ENCODE data around the gene ENTPD2.

Gene ENTPD2

DNA sequence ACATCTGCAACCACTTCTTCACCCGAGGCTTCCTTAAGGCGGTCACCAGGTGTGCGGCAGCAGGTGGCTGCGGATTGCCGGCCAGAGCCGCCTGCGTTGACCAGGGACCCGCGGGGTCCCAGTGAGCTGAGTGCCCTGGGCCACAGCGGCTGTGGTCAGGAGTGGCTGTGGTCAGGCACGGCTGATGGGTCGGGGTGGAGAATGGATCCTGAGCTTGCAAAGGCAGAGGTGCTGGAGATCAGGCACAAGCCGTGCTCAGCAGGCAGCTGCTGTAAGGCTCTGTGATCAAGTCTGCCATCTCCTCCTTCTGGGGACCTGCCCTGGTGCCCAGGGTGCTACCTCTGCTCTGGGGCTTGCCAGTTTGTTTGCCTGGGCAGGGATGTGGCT, 25.5 kb upstream of the ENTPD2 start:
- no peak for DNase-seq (ENCODE audit: low spot score)

DNA sequence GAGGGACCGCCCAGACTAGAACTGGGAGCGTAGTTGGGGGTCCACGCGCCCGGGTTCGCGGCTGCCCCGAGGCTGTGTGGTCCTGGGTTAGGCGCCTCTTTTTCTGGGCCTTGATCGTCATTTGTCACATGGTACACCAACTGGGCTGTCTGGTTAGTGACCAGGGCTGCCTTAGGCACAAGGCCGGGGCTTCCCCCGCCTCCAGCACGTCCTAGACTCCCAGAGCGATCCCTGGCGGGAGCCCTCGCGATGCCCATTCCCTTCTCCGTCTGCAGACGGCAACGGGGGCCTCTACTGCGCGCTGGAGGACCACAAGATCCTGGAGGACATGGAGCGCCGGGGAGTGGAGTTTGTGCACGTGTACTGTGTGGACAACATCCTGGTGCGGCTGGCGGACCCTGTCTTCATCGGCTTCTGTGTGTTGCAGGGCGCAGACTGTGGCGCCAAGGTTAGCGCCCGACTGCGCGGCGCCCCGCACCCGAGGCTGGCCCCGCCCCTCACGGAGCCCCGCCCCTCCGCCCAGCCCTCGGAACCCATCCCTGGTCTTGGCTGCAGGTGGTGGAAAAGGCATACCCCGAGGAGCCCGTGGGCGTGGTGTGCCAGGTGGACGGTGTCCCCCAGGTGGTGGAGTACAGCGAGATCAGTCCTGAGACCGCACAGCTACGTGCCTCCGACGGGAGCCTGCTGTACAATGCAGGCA, 25.0 kb upstream of the ENTPD2 start:
- no peak for DNase-seq (ENCODE audit: low spot score)

DNA sequence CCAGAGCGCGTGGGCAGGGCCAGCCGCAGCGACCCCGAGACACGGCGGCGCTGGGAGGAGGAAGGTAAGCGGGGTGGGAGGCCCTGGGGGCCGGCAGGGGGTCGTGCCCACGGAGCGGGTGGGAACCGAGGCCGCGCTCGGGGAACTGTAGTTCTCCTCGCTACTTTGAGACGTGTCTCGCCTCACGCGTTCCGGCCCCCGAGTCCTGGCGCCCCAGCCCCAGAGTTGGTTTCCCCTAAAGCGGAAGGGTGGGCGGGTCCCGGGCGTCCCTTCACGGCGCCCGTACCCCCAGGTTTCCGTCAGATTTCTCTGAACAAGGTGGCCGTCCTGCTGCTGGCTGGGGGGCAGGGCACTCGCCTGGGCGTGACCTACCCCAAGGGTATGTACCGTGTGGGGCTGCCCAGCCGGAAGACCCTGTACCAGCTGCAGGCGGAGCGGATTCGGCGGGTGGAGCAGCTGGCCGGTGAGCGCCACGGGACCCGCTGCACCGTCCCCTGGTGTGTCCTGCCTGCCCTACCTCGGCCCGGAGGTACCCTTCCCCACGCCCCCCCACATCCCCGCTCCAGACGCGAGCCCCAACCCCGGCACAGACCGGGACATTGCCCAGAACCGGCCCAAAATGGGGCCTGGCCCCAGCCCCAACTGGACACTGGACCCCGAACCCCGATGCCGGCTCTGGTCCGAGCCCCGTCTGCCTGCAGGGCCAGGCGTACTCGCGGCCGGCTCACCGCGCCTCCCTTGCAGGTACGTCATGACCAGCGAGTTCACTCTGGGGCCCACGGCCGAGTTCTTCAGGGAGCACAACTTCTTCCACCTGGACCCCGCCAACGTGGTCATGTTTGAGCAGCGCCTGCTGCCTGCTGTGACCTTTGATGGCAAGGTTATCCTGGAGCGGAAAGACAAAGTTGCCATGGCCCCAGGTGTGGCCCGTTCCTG, 24.2 kb upstream of the ENTPD2 start:
- DNase-seq (ENCODE audit: low spot score), result no peak

DNA sequence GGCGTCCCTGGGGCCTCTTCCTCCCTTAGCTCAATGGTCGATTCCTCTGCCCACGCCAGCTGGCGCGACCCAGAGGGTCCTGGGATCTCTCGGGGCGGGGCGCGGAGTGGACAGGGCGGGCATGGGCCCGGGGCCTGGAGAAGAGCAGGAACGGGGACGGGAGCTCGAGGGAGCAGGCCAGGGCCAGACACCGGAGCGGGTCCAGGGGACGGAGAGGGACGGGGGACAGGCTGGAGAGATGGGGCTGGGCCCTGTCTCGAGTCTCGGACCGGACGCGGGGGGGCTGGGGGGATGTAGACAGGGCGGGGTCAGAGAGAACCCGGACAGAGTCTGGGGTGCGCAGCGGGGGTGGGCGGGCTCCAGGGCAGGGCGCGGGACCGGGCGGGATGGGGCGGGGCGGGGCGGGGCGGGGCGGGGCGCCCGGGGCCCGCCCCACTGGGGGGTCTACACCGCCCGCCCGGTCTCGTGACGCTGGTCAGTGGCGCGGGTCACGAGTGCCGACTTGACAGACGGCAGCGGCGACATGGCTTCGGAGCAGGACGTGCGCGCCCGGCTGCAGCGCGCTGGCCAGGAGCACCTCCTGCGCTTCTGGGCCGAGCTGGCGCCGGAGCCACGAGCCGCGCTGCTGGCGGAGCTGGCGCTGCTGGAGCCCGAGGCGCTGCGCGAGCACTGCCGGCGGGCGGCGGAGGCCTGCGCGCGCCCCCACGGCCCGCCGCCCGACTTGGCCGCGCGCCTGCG, 23.3 kb upstream of the ENTPD2 start, which contains the start of gene UAP1L1:
UAP1L1 (plus strand) TSS at position 508 of the 738 bp plus-strand sequence; CDS start at position 524, 16 bp downstream.
- peak; percentile 28 for DNase-seq (ENCODE audit: low spot score)

DNA sequence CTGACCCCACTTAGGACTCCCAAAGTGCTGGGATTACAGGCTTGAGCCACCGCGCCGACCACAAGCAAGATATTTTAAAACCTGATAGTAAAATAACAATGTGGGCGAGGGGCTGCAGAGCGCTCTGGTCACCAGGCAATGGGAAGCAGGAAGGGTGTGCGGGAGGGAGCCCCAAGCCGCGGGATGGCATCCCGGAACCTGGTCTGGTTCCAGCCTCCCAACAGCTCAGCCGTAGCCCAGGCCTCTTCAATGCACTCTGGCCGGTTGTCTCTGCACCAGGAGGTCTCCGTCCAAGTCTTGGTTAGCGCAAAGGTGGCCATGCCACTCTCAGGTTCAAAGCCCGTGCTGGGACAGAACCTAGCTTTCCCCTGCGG, 22.8 kb upstream of the ENTPD2 start:
- DNase-seq (ENCODE audit: low spot score), result no peak

DNA sequence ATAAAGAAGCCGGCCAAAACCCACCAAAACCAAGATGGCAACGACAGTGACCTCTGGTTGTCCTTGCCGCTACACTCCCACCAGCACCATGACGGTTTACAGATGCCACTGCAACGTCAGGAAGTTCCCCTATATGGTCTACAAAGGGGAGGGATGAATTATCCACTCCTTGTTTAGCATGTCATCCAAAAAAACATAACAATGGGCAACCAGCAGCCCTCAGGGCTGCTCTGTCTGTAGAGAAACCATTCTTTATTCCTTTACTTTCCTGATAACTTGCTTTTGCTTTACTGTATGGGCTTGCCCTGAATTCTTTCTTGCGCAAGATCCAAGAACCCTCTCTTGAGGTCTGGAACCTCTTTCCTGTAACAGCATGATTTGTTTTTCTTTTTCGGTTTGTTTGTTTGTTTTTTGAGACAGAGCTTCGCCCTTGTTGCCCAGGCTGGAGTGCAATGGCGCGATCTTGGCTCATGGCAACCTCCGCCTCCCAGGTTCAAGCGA, 21.5 kb upstream of the ENTPD2 start:
- no peak for DNase-seq (ENCODE audit: low spot score)

DNA sequence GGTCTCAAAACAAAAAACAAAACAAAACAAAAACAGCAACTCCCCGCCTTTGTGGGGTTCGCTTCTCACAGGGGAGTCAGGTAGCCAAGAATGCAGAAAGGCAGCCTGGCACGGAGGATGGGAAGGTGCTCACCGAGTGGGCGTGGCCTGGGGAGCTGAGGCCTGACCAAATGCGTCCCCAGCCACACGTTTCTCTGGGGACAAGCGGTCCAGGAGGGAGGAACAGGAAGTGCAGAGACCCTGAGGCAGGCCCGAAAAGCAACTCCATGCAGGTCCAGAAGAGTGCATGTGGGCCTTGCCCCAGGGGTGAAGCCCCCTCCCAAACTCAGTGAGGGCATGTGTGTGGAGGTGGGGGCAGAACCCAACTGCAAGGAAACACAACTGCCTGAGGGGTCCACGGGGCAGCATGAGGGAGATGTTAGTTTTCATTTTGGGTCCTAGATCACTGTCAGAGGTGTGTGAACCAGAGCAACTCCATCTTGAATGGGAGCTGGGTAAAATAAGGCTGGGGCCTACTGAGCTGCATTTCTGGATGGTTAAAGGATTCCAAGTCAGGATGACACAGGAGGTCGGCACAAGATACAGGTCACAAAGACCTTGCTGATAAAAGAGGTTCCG, 20.9 kb upstream of the ENTPD2 start:
- no peak for DNase-seq (ENCODE audit: low spot score)

DNA sequence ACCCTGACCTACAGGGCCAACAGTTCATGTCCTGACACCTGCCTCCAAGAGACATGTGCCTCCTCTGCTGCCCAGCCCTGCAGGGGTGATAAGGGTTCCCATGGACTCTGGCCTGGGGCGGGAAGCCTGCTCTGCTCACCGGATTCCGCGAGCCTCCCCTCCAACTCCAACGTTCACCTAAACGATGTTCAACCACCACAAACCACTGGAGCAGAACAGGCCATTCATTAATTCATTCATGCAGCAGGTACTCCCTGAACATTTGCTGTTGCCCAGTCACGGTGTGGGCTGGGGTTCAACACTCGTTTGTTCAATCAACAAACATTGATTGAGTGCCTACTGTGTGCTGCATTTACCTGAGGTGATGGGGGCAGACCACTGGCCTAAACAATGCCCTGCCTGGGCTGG, 20.1 kb upstream of the ENTPD2 start:
- no peak for DNase-seq (ENCODE audit: low spot score)

DNA sequence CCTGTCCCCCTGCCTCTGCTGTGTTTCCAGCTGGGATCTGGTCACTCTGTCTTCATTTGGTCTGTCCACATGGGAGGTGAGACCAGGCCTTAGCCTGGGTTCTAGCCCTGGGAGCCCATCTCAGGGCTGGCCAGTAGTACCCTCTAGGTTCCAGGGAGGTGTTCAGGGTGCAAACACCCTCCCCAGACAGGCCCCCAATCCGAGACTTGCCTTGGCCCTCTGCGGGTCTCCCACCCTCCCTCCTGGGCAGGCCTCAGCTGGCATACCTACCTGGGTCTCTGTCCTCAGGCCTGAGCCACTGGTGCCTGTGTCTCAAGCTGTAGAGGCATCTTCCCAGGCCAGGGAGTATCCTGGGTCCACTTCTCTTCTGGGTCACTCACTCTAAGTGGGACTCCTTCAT, 17.4 kb upstream of the ENTPD2 start:
- DNase-seq (ENCODE audit: low spot score), result no peak

DNA sequence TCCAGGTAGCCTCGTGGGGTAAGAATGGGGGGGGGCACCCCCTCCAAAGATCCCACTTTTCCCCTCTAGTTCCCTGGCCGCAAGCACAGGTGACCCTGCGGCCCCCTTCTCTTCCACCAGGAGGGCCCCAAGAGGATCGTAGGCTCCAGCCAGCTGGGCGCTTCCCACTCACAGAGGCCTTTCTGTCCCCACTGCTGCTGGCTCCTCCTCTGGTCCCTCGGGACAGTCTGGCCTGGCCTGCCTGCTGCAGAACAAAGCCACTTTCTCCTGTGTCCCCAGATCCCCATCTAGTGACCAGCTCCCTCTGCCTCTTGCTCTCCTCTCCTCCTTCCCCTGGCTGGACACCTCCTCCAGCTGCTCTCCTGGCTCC, 17.0 kb upstream of the ENTPD2 start:
- no peak for DNase-seq (ENCODE audit: low spot score)

DNA sequence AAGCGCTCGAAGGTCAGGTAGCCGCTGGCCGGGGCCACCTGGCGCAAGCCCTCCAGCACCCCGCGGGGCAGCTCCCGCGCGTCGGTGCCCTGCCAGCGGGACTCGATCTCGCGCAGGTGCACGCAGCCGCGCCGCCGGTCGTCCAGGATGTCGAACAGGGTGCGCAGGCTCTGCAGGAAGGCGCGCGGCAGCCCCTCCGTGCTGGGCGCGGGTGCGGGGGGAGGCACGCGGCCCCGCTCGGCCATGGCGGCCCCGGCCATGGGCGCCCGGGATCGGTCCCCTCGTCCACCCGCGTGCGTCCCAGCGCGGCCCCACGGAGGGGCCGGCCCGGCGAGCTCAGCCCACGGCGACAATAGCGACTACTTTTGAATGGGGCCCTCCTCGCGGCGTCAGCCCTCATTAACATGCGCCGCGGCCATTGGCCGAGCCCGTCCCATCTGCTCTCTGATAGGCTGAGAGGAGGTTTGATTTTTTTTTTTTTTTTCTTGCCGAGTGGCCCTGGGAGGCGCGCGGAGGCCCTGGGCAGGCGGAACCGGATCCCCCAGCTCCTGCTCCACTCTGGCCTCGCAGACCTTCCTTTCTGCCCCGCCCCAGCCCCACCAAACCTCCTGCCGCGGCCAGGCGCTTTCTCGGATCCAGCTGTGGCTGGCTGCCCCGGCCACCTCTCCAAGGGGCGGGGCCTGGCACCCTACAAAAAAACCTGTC, 16.5 kb upstream of the ENTPD2 start, which contains the start of gene SAPCD2:
SAPCD2 (minus strand) TSS at position 357 of the 705 bp plus-strand sequence; CDS start at position 260, 97 bp downstream.
- peak; percentile 81 for DNase-seq (ENCODE audit: low spot score)

DNA sequence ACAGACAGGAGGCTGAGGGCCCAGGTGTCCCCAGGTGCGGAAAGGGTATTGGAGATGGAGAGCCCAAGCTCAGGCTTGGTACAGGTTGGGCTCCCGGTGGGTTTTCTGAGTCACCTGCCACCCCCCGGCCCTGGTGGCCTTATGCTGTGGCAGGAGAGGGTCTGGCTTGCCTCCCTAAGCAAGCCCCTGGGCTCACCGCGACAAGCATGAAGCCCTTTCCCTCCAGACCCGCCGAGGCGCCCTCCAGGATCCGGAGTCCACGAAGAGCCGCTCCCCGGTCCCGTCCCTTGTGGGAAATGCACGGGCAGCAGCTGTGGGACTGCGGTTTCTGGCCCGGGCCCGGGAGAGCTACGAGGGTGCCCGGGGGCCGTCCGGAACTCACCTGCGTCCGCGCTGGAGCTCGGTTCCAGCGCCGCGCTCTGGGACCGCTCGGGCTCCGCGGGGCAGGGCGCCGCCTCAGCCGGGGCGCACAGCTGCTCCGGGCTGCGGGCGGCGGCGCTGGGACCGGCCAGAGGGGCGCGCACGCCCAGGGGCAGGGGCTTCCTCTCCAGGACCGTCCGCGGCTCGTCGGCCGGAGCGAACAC, 15.7 kb upstream of the ENTPD2 start:
- no peak for DNase-seq (ENCODE audit: low spot score)

DNA sequence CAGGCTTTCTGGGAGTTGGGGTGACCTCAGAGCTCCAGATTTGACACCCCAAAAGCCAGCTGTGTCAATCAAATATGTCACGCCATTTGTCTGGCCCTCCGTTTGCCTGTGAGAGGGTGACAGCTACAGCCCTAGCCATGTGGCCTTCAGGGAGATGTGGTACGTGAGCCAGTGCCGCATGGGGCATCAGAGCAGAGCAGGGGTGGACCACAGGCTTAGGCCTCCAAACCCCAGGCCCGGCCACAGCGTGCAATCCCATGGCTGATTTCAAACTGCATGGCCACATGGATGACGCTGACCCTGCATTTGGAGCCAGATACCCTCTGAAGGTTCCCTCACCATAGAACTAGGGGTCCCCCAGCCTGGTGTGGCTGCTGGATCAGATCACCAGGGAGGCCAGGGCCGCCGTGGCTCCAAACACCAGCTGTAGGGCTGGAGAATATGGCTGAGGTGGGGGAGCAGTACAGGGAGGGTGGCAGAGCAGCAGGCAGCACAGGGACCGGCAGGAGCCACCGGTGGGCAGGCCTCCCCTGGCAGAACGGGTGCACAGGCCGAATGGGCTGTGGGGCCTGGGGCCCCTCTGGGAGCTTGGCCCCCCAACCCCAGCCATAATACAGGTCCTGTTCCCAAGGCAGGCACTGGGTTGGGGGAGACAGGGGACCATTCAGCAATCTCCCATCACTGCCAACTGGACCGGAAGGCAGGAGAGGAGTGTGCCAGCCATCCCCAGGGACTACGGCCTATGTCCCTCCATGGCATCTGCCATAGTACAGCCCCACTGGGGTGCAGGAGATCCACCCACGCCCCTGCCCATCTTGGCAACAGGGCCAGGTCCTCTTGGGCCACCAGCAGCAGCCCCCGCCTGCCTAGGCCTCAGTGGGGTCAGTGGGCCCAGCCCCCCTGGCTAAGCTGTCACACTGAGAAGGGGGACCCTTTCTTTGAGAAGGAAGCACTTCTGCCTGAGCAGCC, 15.0 kb upstream of the ENTPD2 start:
- no peak for DNase-seq (ENCODE audit: low spot score)

DNA sequence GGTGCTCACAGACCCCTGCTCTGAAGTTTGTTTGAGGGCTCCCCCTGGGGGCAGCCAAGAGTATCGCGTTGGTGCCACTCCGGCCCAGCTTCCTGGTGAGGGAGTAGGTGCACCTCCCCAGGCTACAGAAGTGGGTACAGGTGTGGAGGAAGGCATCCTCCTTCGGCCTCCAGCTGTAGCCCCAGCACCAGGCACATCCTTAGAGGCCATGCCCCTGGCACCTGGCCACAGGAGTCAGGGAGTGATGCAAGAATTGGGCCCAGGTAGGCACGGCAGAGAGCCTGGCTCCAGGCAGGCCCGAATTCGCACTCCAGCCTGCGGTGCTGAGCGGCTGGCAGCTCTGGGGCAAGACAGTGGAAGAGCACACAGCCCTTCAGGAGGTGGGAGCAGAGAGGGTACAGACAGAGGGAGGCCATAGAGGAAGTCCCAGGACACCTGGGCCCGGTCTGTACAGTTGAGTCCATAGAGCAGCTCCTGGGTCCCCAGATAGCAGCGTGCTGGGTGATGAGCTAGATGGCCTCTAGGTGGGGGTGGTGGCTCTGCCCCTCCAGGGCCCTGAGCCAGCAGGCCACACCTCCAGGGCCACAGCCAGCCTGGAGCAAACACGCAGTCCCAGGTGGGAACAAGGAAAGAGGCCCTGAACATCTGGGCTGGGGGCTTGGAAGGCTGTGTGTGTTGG, 14.1 kb upstream of the ENTPD2 start:
- DNase-seq (ENCODE audit: low spot score), result peak; percentile 81

DNA sequence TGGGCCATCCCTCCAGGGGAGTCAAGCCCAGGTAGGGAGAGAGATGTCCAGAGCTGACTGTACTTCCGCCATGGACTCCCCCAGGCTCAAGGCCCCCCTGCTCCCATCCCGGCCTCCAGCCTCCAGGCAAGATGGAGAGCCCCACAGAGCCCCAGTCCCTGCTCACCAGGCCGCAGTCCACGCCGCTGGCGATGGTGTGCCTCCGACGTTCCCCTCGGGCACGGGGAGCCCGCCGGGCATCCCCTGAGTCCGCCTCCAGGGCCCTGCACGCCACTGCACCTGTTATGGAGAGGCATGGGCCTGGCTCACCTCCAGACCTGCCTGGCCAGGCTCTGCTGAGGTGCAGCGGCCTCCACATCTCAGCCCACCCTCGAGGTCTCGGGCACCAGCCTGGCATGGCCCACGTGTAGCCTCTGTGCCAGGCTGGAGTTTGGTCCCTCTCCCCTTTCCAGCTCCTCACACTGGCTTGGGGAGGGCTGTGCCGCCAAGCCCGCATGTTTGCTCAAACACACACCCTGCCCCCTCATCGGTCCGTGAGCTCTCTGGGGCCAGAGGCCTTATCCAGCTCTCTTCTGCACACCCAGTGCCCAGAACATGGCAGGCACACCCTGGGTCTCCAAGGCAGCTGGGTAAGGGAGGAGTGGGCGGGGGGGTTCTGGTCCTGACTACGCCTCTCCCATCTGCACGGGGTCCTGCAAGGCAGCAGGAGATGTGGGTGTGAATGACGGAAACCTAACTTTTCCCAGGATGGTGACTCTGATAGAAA, 12.4 kb upstream of the ENTPD2 start:
- DNase-seq (ENCODE audit: low spot score), result no peak

DNA sequence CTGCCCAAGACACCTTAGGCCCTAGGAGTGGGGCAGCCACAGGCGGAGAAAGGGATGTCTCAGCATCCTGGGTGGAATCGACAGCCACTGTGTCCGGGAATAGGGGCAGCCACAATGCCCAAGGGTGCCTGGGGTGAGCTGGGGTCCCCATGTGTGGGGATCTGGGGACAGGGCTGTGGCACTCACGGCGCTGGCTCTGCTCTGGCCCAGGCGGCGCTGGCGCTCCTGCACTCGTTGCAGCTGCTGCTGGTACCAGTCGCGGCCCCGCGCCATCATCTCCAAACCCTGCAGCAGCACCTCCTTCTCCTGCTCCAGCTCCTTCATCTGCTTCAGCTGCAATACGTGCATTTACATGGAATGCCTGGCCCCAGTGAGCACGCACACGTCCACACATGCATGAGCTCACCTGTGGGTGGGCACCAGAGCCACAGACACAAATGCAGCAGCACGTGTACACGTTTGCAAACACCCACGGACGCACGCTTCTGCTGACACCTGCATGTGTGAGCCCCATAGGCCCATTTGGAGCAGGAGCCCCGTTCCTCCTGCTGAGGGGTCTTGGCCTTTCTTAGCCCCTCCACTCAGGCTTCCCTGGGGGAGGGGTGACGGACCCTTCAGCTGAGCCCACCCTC, 11.6 kb upstream of the ENTPD2 start:
- DNase-seq (ENCODE audit: low spot score), result no peak

DNA sequence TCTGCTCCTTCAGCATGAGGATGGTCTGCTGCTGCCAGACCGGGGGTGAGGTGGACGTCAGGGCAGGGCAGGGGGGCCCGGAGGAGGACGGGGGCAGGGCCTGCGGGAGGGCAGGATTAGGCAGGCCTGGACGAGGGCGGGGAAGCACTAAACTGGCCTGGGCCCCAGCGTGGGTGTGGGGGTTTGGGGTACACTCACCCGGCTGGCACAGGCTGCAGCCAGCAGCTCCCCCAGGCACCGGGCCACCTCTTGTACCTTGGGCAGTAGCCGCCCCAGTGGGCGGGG, 11.0 kb upstream of the ENTPD2 start:
- no peak for DNase-seq (ENCODE audit: low spot score)
